ENCODE measurements around the gene G6PD.
"Not testable (repeated sequence)": the region's sequence is repeated elsewhere in the genome, so short reads cannot be mapped to it uniquely, and the experiment has no call there.

Gene G6PD

GRCh38 chrX:154546354-154547244 is at the start of gene G6PD:
G6PD (minus strand) TSS chrX:154546846; CDS start chrX:154546155, 691 bp downstream.
- peak; percentile 70 for DNase-seq (ENCODE audit: low spot score)

- DNase-seq (ENCODE audit: low spot score), result no peak
Observed at GRCh38 chrX:154595559-154596249, 49.1 kb upstream of the G6PD start.

- no peak for DNase-seq (ENCODE audit: low spot score)
Observed at GRCh38 chrX:154594491-154594890, 47.8 kb upstream of the G6PD start.

DNA sequence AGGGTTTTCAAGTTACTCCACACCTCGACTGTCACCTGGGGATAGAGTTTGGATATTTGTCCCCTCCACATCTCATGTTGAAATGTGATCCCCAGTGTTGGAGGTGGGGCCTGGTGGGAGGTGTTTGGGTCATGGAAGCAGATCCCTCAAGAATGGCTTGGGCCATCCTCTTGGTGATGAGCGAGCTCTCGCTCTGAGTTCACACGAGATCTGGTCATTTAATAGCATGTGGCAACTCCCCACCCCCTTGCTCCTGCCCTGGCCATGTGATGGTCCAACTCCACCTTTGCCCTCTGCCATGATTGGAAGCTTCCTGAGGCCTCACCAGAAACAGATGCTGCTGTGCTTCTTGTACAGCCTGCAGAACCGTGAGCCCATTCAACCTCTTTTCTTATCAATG is 46.6 kb upstream of the G6PD start:
- no peak for DNase-seq (ENCODE audit: low spot score)

DNA sequence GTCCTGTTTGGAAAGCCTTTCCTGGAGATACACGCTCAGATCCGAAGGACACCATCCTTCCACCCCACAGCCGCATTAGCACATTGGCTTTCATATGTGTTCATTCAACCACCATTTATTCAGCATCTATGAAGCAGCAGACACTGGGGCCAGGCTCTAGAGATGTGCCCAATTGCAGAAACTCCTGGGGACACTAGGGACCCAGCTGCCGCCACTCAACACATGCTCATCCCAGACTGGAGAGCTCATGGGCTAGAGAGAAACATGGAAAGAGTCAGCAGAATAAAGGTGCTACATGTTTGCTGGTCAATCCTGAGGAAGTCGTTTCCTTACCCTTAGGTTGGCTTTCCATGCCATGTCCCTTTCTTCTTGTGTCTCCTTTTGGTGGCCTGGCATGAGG is 45.9 kb upstream of the G6PD start:
- DNase-seq (ENCODE audit: low spot score), result no peak

GRCh38 chrX:154590415-154590814 is 43.8 kb upstream of the G6PD start:
- not testable (repeated sequence) for DNase-seq (ENCODE audit: low spot score)

GRCh38 chrX:154584585-154585183 is 38.0 kb upstream of the G6PD start, which contains the start of gene CTAG1A:
CTAG1A (plus strand) TSS chrX:154585133; CDS start chrX:154585207, 74 bp downstream.
- not testable (repeated sequence) for DNase-seq (ENCODE audit: low spot score)

GRCh38 chrX:154582994-154583393 is 36.3 kb upstream of the G6PD start:
- not testable (repeated sequence) for DNase-seq (ENCODE audit: low spot score)

GRCh38 chrX:154575076-154575475 is 28.4 kb upstream of the G6PD start:
- DNase-seq (ENCODE audit: low spot score), result not testable (repeated sequence)

GRCh38 chrX:154573061-154573460 is 26.4 kb upstream of the G6PD start:
- not testable (repeated sequence) for DNase-seq (ENCODE audit: low spot score)

DNA sequence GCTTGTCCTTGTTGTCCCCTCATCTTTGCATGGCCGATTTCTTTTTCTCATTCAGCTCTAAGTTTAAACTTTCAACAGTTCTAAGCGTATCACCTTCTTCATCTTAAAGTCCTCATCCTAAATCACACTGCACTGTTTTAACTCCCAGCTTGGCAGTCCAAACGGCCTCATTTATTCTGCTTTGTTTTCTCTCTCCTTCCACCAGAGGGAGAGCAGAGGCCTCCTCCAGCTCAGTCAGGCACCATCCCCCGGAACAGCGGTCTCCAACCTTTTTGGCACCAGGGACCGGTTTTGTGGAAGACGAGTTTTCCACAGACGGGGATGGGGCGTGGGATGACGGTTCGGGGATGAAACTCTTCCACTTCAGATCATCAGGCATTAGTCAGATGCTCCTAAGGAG is 23.7 kb upstream of the G6PD start:
- DNase-seq (ENCODE audit: low spot score), result not testable (repeated sequence)

- not testable (repeated sequence) for DNase-seq (ENCODE audit: low spot score)
Observed at GRCh38 chrX:154562295-154562694, 15.6 kb upstream of the G6PD start.

- not testable (repeated sequence) for DNase-seq (ENCODE audit: low spot score)
Observed at GRCh38 chrX:154560326-154560725, 13.7 kb upstream of the G6PD start.

DNA sequence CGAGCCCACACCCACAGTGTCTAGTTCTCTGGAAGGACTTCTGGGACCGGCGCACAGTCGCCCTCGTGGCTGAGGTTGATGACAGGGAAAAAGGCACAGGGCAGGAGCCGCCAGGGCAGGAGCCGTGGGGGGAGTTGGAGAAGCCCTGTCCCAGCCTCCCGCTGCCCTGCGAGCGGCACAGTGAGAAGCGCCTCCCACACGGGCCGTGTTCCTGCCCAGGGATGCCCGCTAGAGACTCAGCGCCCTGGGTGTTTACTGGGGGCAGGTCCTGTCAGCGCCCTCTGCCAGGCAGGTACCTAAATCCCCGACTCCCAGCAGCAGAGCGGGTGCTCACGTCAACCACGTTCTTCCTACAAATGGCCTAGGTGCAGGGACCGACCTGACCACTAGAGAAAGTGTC is 12.2 kb upstream of the G6PD start:
- DNase-seq (ENCODE audit: low spot score), result not testable (repeated sequence)

DNA sequence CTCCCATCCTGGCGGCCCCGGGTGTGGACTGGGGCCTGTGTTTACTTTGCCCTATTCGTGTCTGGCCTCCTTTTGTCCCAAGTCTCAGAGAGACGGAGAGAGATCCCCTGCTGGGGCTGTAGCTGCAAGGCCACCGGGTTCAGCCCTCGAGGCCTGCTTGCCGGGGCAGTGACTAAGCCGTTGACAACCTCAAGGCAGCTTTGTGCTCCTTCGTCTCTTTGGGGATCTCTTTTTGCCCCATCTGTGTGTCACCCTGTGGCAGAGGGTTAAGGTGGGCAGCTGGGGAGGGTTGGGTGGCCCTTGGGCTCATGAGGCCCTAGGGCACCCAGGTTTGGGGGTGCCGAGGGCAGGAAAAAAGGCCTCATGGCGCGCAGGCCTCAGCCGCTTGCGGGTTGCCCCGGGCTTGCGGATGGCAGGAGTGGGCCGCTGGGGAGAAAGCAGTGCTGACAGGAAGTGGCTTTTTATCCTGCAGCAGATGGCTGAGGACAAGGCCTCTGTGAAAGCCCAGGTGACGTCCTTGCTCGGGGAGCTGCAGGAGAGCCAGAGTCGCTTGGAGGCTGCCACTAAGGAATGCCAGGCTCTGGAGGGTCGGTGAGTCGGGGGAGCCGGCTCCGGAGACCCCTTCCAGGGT is 11.5 kb upstream of the G6PD start:
- DNase-seq (ENCODE audit: low spot score), result not testable (repeated sequence)

DNA sequence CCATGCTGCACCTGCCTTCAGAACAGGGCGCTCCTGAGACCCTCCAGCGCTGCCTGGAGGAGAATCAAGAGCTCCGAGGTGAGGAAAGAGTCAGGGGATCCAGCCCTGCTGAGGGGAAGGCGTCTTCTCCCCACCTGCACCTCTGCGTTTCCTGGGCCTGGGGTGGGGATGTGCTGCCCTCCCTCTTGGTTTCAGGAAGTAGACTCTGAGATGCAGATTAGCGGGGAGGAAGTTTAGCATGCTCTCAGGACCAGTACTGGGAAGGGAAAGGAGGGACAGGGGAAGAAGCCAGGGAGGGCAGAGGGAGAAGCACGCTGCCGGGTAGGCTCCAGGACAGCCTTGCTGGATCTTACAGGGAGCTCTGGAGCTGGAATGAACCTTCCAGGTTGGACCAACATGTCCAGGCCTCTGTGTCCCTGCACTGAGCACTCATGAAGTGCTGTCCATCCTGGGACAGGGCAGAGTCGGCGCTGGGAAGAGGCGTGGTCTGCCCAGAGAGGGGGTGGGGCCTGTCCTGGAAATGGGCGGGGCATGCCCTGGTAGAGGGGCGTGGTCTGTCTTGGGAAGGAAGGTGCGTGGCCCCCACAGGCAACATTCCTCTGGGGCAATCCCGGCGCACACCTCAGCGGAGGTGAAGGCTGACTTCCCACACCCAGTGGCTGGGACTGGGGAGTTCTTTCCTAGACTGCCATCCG is 5.6 kb upstream of the G6PD start:
- not testable (repeated sequence) for DNase-seq (ENCODE audit: low spot score)

DNA sequence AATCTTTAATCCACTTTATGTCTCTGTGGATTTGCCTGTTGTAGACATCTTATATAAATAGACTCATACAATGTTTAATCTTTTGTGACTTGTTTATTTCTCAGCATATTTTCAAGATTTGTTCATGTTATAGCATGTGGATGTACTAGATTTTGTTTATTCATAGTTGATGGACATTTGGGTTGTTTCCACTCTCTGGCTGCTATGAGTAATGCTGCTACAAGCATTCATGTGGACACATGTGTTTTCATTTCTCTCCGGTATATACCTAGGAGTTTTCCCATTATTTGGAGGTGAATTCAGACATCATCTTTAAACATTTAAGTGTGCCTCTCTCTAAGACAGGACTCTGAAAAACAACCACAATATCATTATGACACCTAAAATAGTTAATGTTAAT is 3.1 kb upstream of the G6PD start:
- DNase-seq (ENCODE audit: low spot score), result no peak

DNA sequence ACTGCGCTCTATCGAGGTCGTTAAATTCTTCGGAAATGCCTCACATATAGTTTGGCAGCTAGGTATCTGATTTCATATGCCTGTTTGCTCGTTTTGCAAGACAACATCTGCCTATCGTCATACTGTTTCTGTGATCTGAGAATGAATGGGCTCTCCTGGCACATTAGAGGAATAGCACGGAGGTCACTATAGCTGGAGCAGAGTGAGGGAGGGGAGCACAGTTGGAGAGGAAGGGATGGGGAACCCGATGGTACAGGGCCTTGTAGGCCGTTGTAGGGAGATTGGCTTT is 1.3 kb upstream of the G6PD start:
- no peak for DNase-seq (ENCODE audit: low spot score)

DNA sequence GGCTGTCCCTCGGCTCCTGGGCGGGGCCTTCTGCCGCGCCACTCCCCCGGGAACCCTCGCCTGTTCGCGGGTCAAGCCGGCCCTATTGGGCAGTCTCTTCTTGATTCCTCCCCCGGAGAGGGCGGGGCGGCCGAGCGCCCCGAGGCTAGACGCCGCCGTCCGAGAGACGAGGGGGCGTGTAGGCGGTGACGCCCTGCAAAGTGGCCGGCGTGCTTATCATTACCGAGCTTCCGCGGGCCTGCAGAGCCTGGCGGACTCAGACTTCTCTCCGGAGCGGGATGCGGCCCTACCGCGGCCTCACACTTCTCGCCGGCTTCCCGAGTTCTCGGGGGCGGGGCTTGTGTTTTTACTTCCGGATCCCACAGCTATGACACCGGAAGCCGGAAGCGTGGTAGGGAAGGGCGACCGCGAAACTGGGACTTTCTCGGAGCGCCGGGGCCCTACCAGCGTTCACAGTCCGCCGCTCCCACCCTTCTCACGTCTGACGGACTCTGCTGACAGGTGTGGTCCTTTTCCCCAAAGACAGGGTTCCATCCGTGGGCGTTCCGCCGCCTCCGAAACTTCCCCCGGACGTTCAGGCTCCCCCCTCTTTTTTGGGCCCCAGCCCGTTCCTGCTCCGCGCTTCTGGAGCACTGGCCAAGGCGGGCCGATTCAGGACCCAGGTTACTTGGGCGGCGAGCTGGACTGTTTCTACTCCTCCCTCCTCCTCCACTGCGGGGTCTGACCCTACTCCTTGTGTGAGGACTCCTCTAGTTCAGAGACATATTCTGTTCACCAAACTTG is 790 bp upstream of the G6PD start, which contains the start of gene IKBKG:
IKBKG (plus strand) TSS at position 376 of the 783 bp plus-strand sequence. CDS start 4,383 bp downstream, outside the sequence.
- peak; percentile 90 for DNase-seq (ENCODE audit: low spot score)

GRCh38 chrX:154545673-154546274 is 872 bp downstream of the G6PD start:
- no peak for DNase-seq (ENCODE audit: low spot score)

Measured in activated CD4-positive, alpha-beta T cell treated with anti-CD3 and anti-CD28 coated beads, Interleukin-2, Interleukin-4, amounts not matched to agents 100 ng/mL and 50 ng/mL, durations not matched to agents 16 hours and 8 hours (primary cell).